DOHH2 (cell line): ENCODE results near the gene ATRN.

Source experiments
- H3F3A ChIP-seq: fragments of 200-600 bp; sonication (generic), shearing (Covaris generic); 2 replicates; pipeline ENCODE4 v1.6.0; 2016; ENCODE audit warnings: antibody characterized with exemption, mild to moderate bottlenecking; ENCODE audit not compliant: control insufficient read depth, insufficient read depth
- H3K27ac ChIP-seq: fragments of 200-600 bp; sonication (generic); 2 replicates; pipeline ENCODE4 v1.5.1; 2014; ENCODE audit warnings: low read depth, mild to moderate bottlenecking, low read length, moderate library complexity
- H3K27me3 ChIP-seq: fragments of 200-600 bp; sonication (generic); 2 replicates; pipeline ENCODE4 v1.6.1; 2014; ENCODE audit warnings: mild to moderate bottlenecking, low read length, mixed read lengths; ENCODE audit not compliant: control insufficient read depth
- H3K36me3 ChIP-seq: fragments of 200-600 bp; sonication (generic); 2 replicates; pipeline ENCODE4 v1.6.1; 2014; ENCODE audit warnings: mild to moderate bottlenecking, low read length, moderate library complexity, mixed read lengths; ENCODE audit not compliant: control insufficient read depth
- H3K4me1 ChIP-seq: fragments of 200-600 bp; sonication (generic); 2 replicates; pipeline ENCODE4 v1.6.1; 2014; ENCODE audit warnings: mild to moderate bottlenecking, low read length, mixed read lengths; ENCODE audit not compliant: control insufficient read depth
- H3K4me2 ChIP-seq: fragments of 200-600 bp; sonication (generic); 2 replicates; pipeline ENCODE4 v1.6.0; 2014; ENCODE audit warnings: mild to moderate bottlenecking, low read length, moderate library complexity
- H3K4me3 ChIP-seq: fragments of 200-600 bp; sonication (generic); 2 replicates; pipeline ENCODE4 v1.5.1; 2014; ENCODE audit warnings: mild to moderate bottlenecking, low read length, mixed read lengths
- H3K79me2 ChIP-seq: fragments of 200-600 bp; sonication (generic); 2 replicates; pipeline ENCODE4 v1.6.1; 2014; ENCODE audit warnings: mild to moderate bottlenecking, low read length, mixed read lengths; ENCODE audit not compliant: control insufficient read depth
- H3K9me2 ChIP-seq: fragments of 200-600 bp; sonication (generic); replicated peaks from 2 replicates; pipeline ENCODE4 v1.6.1; 2014; ENCODE audit warnings: mild to moderate bottlenecking, low read length, mixed read lengths; ENCODE audit not compliant: control insufficient read depth
- H3K9me3 ChIP-seq: fragments of 200-600 bp; sonication (generic); 2 replicates; pipeline ENCODE4 v1.6.1; 2014; ENCODE audit warnings: antibody characterized with exemption, low read length, mixed read lengths; ENCODE audit not compliant: control insufficient read depth, insufficient read depth
- H4K20me1 ChIP-seq: fragments of 200-600 bp; sonication (generic); 2 replicates; pipeline ENCODE4 v1.6.0; 2014; ENCODE audit warnings: low read depth, mild to moderate bottlenecking, antibody characterized with exemption, low read length, moderate library complexity; ENCODE audit not compliant: control insufficient read depth, insufficient read depth
- EZH2phosphoT487 ChIP-seq: fragments of 200-600 bp; sonication (generic); IDR thresholded peaks from 2 replicates; pipeline ENCODE4 v1.6.1; 2017; ENCODE audit warnings: borderline replicate concordance, mild to moderate bottlenecking, antibody characterized with exemption, low read length, moderate library complexity, mixed read lengths
- TF ChIP-seq, protein P1 (sequence below): fragments of 200-600 bp; sonication (generic); IDR thresholded peaks from one replicate; pipeline ENCODE4 v1.5.1; 2014; ENCODE audit warnings: antibody characterized with exemption, mild to moderate bottlenecking, low read depth, low read length; ENCODE audit not compliant: poor library complexity, severe bottlenecking

Gene ATRN

DNA sequence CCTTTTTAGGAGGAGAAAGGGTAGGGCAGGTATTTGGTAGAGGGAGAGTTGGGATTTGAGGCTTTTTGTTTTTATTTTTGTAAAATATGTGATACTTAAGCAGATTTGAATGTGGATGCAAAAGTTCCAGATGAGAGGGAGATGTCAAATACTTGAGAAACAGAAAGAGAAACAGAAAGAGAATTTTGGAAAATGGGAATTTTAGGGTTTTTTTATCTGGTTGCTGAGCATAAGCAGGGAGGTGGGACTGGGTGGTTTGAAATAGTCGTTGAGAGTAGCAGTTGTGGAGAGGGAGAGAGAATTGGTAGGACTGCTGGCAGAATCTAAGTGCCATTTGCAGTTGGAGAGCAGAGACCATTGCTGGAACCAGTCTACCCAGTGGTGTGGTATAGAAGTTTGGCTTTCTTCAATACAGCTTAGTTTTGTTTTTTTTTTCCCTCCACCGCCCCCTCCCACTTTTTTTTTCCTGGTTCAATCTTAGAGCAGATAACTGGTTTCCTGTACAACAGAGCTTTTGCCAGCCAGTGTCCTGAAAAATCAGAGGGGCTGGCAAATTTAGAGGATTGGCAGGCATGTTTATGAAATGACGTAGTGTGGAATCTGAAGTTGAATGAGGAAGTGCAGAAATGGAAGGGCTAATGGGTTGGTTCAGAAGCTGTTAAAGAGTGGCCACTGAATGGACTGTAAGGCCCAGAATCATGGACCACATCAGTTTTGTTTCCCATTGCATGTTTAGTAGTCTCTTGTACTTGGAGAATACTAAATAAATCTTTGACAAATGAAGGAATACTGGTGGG is 68.7 kb downstream of the ATRN start:
- Histone ChIP-seq H4K20me1 (no peaks in the 10 kb centered on the region), H3K9me3 (no peaks in the 10 kb centered on the region), H3K36me3 (no peaks in the 10 kb centered on the region), H3K79me2 (no peaks in the 10 kb centered on the region), H3K27me3 (no peaks in the 10 kb centered on the region), H3K4me2 (no peak overlapping the region), H3K4me1 (no peaks in the 10 kb centered on the region), H3K27ac (no peak overlapping the region), H3K4me3 (no peak overlapping the region), H3K9me2 (no peaks in the 10 kb centered on the region), H3F3A (no peaks in the 10 kb centered on the region)
- TF ChIP-seq, protein P1, sequence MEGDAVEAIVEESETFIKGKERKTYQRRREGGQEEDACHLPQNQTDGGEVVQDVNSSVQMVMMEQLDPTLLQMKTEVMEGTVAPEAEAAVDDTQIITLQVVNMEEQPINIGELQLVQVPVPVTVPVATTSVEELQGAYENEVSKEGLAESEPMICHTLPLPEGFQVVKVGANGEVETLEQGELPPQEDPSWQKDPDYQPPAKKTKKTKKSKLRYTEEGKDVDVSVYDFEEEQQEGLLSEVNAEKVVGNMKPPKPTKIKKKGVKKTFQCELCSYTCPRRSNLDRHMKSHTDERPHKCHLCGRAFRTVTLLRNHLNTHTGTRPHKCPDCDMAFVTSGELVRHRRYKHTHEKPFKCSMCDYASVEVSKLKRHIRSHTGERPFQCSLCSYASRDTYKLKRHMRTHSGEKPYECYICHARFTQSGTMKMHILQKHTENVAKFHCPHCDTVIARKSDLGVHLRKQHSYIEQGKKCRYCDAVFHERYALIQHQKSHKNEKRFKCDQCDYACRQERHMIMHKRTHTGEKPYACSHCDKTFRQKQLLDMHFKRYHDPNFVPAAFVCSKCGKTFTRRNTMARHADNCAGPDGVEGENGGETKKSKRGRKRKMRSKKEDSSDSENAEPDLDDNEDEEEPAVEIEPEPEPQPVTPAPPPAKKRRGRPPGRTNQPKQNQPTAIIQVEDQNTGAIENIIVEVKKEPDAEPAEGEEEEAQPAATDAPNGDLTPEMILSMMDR = no peak
- no peak for TF ChIP-seq EZH2phosphoT487

DNA sequence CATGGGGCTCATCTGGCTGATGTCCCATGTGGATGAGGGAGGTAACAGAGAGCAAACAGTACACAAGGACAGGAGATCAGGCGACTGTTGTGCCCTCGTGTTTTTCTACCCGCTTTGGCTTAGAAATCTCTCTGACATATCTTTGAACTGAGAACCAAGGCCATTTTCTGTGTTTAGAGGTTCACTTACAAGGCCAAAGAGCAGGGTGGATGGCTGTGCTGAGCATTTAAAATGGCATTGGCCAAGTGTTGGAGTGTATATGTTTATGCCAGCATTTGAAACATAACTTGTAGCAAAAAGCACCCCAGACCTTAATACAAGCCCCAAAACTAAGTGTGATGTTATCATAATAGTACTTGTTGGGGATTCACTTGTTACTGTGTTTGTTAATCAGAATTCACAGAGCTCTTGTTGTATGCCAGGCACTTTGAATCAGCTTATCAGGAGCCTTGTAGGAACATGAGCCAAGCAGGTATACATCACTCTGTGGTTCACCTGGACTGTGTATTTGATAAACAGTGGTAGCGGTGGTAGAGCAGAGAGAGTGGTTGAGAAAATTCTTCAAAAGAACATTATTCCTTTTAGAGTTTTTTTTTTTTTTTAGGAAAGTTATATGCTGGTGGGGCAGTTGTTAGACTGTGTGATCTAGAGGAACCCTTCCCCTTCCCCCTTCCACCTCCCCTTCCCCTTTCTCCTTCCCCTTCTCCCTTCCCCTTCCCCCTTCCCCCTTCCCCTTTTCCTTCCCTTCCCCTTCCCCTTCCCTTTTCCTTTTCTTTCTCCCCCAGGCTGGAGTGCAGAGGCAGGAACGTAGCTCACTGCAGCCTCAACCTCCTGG is 71.3 kb downstream of the ATRN start:
- no peaks in the 10 kb centered on the region for H3K9me3 ChIP-seq
- H3K4me3 ChIP-seq = no peak overlapping the region
- no peaks in the 10 kb centered on the region for H3K4me1 ChIP-seq
- no peak overlapping the region for H3K4me2 ChIP-seq
- no peaks in the 10 kb centered on the region for H3F3A ChIP-seq
- no peaks in the 10 kb centered on the region for H4K20me1 ChIP-seq
- H3K36me3 ChIP-seq = no peaks in the 10 kb centered on the region
- H3K27me3 ChIP-seq = no peaks in the 10 kb centered on the region
- H3K27ac ChIP-seq = no peak overlapping the region
- H3K9me2 ChIP-seq = no peaks in the 10 kb centered on the region
- H3K79me2 ChIP-seq = no peaks in the 10 kb centered on the region
- TF ChIP-seq, protein P1 = no peak
- no peak for TF ChIP-seq EZH2phosphoT487

DNA sequence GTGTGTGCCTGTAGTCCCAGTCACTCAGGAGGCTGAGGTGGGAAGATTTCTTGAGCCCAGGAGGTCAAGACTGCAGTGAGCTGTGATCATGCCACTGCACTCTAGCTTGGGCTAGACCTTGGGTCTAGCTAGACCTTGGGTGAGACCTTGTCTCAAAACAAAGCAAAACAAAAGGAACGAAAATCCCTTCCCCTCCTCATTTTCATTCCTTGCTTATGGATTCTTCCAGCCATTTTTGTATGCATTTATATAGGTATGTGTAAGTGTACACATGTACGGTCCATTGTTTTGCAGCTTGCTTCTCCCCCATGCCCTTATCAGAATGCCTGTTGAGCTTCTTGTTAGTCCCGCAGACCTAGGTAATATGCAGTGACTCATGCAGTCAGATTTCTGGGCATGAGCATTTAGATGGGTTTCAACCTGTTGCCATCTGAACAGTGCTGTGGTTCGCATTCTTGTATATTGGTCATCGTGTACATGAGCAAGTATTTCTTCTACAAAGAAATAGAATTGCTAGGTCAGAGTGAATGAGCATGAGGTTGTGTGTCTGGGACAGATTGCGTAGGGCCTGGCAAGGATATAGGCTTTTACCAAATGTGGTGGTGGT is 73.2 kb downstream of the ATRN start:
- Histone ChIP-seq H3K4me3 (no peak overlapping the region), H3K27ac (no peak overlapping the region), H3K4me2 (no peak overlapping the region), H3K27me3 (no peaks in the 10 kb centered on the region), H3K79me2 (no peaks in the 10 kb centered on the region), H3K4me1 (no peaks in the 10 kb centered on the region), H3K9me3 (no peaks in the 10 kb centered on the region), H3K36me3 (no peaks in the 10 kb centered on the region), H4K20me1 (no peaks in the 10 kb centered on the region), H3F3A (no peaks in the 10 kb centered on the region), H3K9me2 (no peaks in the 10 kb centered on the region)
- no peak for TF ChIP-seq EZH2phosphoT487
- TF ChIP-seq, protein P1 = no peak
